HG03460 (cell line): Measurements from ENCODE around the gene MPP2.
"Not testable (repeated sequence)": the region's sequence is repeated elsewhere in the genome, so short reads cannot be mapped to it uniquely, and the experiment has no call there.

Experiments
- ATAC-seq: cut with Tn5 transposase; IDR thresholded peaks from one replicate; pipeline ENCODE4 v1.9.1; 2021; ENCODE audit not compliant: unreplicated experiment

MPP2 gene, protein sequence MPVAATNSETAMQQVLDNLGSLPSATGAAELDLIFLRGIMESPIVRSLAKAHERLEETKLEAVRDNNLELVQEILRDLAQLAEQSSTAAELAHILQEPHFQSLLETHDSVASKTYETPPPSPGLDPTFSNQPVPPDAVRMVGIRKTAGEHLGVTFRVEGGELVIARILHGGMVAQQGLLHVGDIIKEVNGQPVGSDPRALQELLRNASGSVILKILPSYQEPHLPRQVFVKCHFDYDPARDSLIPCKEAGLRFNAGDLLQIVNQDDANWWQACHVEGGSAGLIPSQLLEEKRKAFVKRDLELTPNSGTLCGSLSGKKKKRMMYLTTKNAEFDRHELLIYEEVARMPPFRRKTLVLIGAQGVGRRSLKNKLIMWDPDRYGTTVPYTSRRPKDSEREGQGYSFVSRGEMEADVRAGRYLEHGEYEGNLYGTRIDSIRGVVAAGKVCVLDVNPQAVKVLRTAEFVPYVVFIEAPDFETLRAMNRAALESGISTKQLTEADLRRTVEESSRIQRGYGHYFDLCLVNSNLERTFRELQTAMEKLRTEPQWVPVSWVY

GRCh38 chr17:43907425-43907981, at the start of gene MPP2:
TSS of gene MPP2 (minus strand) at chr17:43907536. CDS start at chr17:43904460, 3,076 bp downstream.
- no peak for ATAC-seq

GRCh38 chr17:43956222-43956621, 48.9 kb upstream of the MPP2 start:
- ATAC-seq, result no peak

DNA sequence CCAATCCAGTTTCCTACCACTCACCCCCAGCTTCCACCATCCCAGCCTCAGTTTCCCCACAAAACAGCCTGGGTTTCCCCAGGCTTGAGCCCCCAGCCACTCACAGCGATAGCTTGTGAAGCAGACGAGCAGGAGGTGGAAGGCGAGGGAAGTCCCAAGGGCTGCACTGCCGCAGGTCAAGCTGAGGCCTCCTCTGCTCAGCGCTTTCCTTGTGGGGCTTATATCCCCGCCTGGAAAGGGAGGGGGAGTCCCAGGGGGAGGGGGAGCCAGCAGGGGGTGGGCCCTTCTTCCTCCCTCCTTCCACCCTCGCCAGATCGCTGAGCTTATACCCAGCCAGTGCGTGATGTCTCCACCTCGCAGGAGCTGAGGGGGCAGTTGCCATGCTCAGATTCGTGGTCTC, 46.4 kb upstream of the MPP2 start, which contains the start of gene PYY:
TSS of gene PYY (minus strand) at position 195 of the 400 bp plus-strand sequence. CDS start 457 bp downstream, outside the sequence.
- no peak for ATAC-seq

- ATAC-seq, result no peak
Measured at GRCh38 chr17:43952724-43953666, 45.7 kb upstream of the MPP2 start.

DNA sequence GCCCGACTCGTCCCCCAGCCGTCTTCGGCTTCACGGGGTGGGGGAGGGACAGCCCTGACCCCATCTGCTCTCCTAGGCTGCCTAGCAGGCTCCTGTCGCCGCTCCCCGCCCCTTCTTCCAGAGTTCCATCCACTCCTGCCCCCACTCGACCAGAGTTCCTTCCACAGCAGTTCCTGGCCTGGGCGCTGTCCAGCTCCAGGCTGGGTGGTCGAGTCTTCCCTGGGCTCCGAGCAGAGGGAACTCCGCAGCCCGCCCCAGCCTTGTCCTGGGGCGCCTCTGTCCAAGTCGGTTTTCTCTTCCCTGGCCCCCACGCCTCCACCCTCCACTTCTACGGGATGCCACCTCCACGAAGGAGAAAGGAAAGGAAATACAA, 45.0 kb upstream of the MPP2 start:
- ATAC-seq, result no peak

DNA sequence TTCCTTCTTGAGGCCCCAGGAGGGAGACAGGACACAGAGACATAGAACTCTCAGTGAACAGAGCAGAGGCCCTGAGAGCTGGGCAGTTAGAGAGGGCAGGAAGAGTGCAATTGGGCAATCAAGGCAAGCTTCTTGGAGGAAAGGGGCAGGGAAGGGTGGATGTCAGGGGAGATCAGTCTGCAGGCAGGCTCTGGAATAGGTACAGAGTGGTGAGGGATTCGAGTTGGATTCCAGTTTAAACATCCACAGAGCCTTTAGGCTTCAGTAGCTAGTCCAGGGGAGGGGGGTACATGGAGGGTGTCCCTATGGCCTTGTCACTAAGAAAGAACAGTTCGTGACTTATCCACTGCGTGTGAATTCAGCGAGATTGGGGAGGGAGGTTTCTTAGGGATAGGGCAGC, 44.4 kb upstream of the MPP2 start:
- no peak for ATAC-seq

DNA sequence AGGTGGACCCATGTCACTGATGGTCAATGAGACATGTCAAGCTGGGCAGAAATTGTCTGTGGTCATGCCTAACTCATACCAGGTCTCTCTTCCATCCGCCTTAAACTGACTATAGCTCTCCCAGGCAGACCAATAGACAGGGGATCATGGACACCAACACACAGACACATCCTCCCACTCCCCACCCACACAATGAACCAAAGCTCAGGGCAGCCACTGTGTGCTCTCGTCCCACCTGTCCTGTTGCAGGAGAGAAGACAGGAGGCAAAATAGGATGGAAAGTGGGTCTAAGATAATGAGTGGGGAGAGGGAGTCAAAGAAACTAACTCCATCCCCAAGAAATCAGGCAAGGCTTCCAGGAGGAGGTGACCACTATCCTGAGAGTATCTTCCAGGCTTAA, 43.2 kb upstream of the MPP2 start:
- ATAC-seq, result no peak

DNA sequence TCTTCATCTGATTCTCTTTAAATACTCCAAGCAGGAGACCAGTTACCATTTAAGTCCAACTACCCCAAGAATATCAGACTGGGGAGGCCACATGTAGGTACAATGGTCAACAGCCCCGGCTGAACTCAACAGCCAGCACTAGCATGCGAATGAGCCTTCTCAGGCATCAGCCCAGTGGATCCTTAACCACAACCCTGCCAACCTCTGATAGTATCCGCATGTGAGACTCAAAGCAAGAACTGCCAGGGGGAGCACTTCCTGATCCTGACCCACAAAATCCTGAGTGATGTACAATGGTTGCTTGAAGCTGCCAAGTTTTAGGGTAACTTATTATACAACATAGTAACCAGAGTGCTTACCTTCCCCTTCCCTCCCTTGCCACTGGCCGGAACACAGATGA, 42.4 kb upstream of the MPP2 start:
- ATAC-seq, result no peak

- no peak for ATAC-seq
Measured at GRCh38 chr17:43946781-43947180, 39.4 kb upstream of the MPP2 start.

DNA sequence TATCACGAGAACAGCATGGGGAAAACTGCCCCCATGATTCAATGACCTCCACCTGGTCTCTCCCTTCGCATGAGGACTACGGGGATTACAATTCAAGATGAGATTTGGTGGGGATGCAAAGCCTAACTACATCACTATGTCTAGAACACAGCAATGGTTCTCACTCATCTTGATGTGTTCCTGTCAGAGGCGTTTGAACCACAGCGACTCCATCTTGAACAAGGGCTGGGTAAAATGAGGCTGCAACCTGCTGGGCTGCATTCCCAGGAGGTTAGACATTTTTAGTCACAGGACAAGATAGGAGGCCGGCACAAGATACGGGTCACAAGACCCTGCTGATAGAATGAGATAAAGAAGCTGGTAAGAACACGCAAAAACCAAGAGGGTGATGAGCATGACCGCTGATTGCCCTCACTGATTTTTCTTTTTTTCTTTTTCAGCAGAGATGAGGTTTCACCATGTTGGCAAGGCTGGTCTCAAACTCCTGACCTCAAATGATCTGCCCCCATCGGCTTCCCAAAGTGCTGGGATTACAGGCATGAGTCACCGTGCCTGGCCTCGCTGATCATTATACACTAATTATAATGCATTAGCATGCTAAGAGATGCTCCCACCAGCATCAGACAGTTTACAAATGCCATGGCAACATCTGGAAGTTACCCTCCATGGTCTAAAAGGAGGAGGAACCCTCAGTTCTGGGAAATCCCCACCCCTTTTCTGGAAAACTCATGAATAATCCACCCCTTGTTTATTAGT, 37.9 kb upstream of the MPP2 start:
- no peak for ATAC-seq

- ATAC-seq, result no peak
Measured at GRCh38 chr17:43942051-43942685, 34.8 kb upstream of the MPP2 start, which contains the start of gene PPY. TSS of gene PPY (minus strand) at chr17:43942476. CDS start at chr17:43941654, 822 bp downstream.

DNA sequence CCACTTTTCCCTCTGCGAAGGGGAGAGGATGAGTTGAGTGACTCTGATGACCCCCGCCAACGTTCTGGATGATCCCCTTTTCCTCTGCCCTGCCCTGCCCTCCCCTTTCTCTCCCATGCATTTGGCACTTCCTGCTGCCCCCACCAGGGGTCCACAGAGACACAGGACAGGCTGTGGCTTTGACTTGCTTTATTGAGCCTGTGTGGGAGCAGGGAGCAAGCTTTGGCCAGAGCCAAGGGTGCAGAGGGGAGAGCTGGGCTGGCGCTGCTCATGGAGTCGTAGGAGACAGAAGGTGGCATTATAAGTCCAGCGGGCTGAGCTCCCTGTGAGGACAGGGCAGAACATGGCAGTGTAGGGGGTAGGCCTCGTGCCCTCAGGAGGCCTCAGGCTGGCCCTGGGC, 33.3 kb upstream of the MPP2 start:
- no peak for ATAC-seq

GRCh38 chr17:43939886-43940285, 32.5 kb upstream of the MPP2 start:
- ATAC-seq, result no peak

GRCh38 chr17:43939452-43939851, 32.1 kb upstream of the MPP2 start:
- ATAC-seq, result not testable (repeated sequence)

- no peak for ATAC-seq
Measured at GRCh38 chr17:43938838-43939182, 31.5 kb upstream of the MPP2 start.

DNA sequence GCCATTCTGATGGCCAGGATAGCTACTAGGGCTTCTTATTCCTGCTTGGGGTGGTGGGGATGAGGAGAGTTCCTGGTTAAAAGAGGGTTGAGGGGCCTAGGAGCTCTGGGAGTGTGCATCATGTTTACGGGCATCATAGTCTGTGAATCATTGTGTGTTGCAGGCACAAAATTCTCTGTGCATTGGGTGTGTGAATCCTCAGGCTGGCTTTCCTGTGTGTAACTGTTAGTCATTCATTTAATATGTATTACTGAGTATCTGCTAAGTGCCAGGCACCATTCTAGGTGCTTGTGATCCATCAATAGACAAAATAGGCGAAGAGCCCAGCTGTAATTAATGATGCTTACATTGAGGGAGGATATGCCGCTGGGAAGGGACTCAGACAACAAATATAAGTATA, 29.1 kb upstream of the MPP2 start:
- no peak for ATAC-seq

DNA sequence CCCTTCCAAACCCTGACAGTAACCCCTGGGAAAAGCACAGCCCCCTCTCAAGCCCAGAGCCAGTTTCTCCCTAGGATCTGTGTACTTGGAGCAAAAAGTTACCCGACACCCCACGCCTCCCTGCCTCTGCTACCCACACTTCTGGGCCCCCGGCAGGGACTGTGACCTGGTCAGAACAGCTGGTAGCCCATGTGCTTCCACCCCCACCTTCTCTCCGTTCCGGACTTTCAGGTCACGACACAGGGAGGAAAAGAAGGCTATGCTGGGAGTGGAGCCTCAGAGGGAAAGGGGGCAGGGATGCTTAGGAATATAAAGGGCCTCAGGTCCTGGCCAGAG, 28.6 kb upstream of the MPP2 start:
- no peak for ATAC-seq

- ATAC-seq, result no peak
Measured at GRCh38 chr17:43935204-43935925, 28.0 kb upstream of the MPP2 start.

GRCh38 chr17:43932923-43933322, 25.6 kb upstream of the MPP2 start:
- no peak for ATAC-seq

GRCh38 chr17:43932357-43932756, 25.0 kb upstream of the MPP2 start:
- ATAC-seq, result no peak
